GM19328 (cell line): Measurements from ENCODE around the gene DLGAP1.
"Not testable (repeated sequence)": the region's sequence is repeated elsewhere in the genome, so short reads cannot be mapped to it uniquely, and the experiment has no call there.

Source experiments
- ATAC-seq: cut with Tn5 transposase; IDR thresholded peaks from one replicate; pipeline ENCODE4 v1.9.1; 2021; ENCODE audit warnings: mild to moderate bottlenecking, moderate library complexity; ENCODE audit not compliant: unreplicated experiment

Gene DLGAP1

GRCh38 chr18:3652380-3653262 is 802.5 kb downstream of the DLGAP1 start:
- ATAC-seq: no peak

- no peak for ATAC-seq
Observed at GRCh38 chr18:3651266-3651665, 803.8 kb downstream of the DLGAP1 start.

- not testable (repeated sequence) for ATAC-seq
Observed at GRCh38 chr18:3650521-3651042, 804.5 kb downstream of the DLGAP1 start.

- no peak for ATAC-seq
Observed at GRCh38 chr18:3649633-3650426, 805.3 kb downstream of the DLGAP1 start.

GRCh38 chr18:3649135-3649632 is 805.9 kb downstream of the DLGAP1 start:
- ATAC-seq: no peak

GRCh38 chr18:3648641-3649040 is 806.5 kb downstream of the DLGAP1 start:
- ATAC-seq: no peak

- no peak for ATAC-seq
Observed at GRCh38 chr18:3648200-3648599, 806.9 kb downstream of the DLGAP1 start.

GRCh38 chr18:3647636-3648035 is 807.5 kb downstream of the DLGAP1 start:
- no peak for ATAC-seq

GRCh38 chr18:3645384-3646156 is 809.5 kb downstream of the DLGAP1 start:
- no peak for ATAC-seq

GRCh38 chr18:3634250-3634939 is 820.7 kb downstream of the DLGAP1 start:
- ATAC-seq: no peak

GRCh38 chr18:3631887-3632286 is 823.2 kb downstream of the DLGAP1 start:
- no peak for ATAC-seq

GRCh38 chr18:3626929-3627458 is 828.1 kb downstream of the DLGAP1 start:
- ATAC-seq: no peak

- ATAC-seq: no peak
Observed at GRCh38 chr18:3625742-3626091, 829.4 kb downstream of the DLGAP1 start.

GRCh38 chr18:3624935-3625741 is 830.0 kb downstream of the DLGAP1 start:
- no peak for ATAC-seq

GRCh38 chr18:3624546-3624934 is 830.6 kb downstream of the DLGAP1 start:
- ATAC-seq: no peak

GRCh38 chr18:3623769-3624545 is 831.1 kb downstream of the DLGAP1 start:
- ATAC-seq: no peak

- no peak for ATAC-seq
Observed at GRCh38 chr18:3620146-3621119, 834.7 kb downstream of the DLGAP1 start.
